GM12892 (cell line): Measurements from ENCODE around the gene GYS1.

ENCODE experiments used
- POLR2A ChIP-seq: IDR thresholded peaks from 2 replicates; pipeline ENCODE4 v1.6.1; 2011; ENCODE audit warnings: low read depth, low read length, control low read depth
- POLR2AphosphoS5 ChIP-seq: IDR thresholded peaks from 2 replicates; pipeline ENCODE4 v1.6.1; 2011; ENCODE audit warnings: low read depth, low read length, control low read depth
- TAF1 ChIP-seq: IDR thresholded peaks from 2 replicates; pipeline ENCODE4 v1.6.1; 2011; ENCODE audit warnings: low read depth, mild to moderate bottlenecking, control low read depth, low read length, borderline replicate concordance

DNA sequence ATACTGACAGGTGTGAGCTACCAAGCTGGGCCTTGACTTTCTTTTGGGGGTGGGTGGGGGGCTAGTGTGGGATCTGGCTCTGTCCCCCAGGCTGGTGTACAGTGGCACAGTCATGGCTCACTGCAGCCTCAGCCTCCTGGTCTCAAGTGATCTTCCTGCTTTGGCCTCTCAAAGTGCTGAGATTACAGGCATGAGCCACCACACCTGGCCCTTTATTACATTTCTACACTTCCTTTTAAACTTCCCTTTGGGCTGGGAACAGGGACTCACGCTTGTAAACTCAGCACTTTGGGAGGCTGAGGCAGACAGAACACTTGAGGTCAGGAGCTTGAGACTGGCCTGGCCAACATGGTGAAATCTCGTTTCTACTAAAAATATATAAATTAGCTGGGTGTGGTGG, 16.0 kb downstream of the GYS1 start:
- TF ChIP-seq POLR2AphosphoS5 (no peak), POLR2A (no peak), TAF1 (no peak)
